SK-N-SH (cell line): ENCODE measurements around the gene CHEK2.

Experiments
- EP300 ChIP-seq, 2 experiments: IDR thresholded peaks; 2 replicates each; pipeline versions ENCODE4 v1.4.0 to v1.6.1; 2012; ENCODE audit warnings: borderline replicate concordance in 1 of 2, low read depth in 1 of 2, low read length in 1 of 2
- MXI1 ChIP-seq: IDR thresholded peaks from 2 replicates; pipeline ENCODE4 v1.6.1; 2012; ENCODE audit warnings: mild to moderate bottlenecking, low read depth, low read length, improper control_type of control experiment
- POLR2AphosphoS5 ChIP-seq: IDR thresholded peaks from 2 replicates; pipeline ENCODE4 v1.6.1; 2012; ENCODE audit warnings: low read depth, low read length
- RAD21 ChIP-seq: IDR thresholded peaks from 2 replicates; pipeline ENCODE4 v1.6.1; 2012; ENCODE audit warnings: mild to moderate bottlenecking, low read length
- SIN3A ChIP-seq: IDR thresholded peaks from 2 replicates; pipeline ENCODE4 v1.6.1; 2012; ENCODE audit warnings: low read depth, mild to moderate bottlenecking, low read length, moderate library complexity, borderline replicate concordance
- TEAD4 ChIP-seq: IDR thresholded peaks from 2 replicates; pipeline ENCODE4 v1.4.0; 2012; ENCODE audit warnings: mild to moderate bottlenecking, borderline replicate concordance; ENCODE audit not compliant: insufficient read depth
- TF ChIP-seq, protein P1 (sequence below): IDR thresholded peaks from 2 replicates; pipeline ENCODE4 v1.6.1; 2012; ENCODE audit warnings: mild to moderate bottlenecking, low read depth, low read length, moderate library complexity
- TF ChIP-seq, protein P2 (sequence below): fragments of 200-600 bp; sonication (generic); IDR thresholded peaks from 2 replicates; pipeline ENCODE4 v1.6.1; 2017; ENCODE audit warnings: antibody characterized with exemption, mild to moderate bottlenecking, moderate library complexity
- TF ChIP-seq, protein P3 (sequence below): IDR thresholded peaks from 2 replicates; pipeline ENCODE4 v1.4.0; 2012; ENCODE audit warnings: low read depth, borderline replicate concordance

DNA sequence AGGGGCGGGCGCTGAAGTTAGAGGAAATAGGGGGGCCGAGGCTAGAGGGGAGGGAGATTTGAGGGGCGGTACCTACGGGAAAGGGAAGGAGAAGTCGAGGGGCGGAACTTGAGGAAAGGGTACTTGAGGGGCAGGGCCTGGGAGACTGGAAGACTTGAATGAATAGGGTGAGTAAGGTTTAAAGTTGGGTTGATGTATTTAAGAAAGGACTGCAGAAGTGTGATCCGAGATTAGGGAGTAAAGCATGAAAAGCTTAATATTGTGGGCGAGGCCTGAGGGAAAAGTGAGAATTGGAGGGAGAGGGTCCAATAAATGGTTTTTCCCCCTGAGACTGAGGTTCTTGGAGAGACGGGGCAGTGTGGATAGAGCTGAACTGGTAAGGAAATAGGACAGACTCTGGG is 942 bp upstream of the CHEK2 start:
- TF ChIP-seq, protein P1, sequence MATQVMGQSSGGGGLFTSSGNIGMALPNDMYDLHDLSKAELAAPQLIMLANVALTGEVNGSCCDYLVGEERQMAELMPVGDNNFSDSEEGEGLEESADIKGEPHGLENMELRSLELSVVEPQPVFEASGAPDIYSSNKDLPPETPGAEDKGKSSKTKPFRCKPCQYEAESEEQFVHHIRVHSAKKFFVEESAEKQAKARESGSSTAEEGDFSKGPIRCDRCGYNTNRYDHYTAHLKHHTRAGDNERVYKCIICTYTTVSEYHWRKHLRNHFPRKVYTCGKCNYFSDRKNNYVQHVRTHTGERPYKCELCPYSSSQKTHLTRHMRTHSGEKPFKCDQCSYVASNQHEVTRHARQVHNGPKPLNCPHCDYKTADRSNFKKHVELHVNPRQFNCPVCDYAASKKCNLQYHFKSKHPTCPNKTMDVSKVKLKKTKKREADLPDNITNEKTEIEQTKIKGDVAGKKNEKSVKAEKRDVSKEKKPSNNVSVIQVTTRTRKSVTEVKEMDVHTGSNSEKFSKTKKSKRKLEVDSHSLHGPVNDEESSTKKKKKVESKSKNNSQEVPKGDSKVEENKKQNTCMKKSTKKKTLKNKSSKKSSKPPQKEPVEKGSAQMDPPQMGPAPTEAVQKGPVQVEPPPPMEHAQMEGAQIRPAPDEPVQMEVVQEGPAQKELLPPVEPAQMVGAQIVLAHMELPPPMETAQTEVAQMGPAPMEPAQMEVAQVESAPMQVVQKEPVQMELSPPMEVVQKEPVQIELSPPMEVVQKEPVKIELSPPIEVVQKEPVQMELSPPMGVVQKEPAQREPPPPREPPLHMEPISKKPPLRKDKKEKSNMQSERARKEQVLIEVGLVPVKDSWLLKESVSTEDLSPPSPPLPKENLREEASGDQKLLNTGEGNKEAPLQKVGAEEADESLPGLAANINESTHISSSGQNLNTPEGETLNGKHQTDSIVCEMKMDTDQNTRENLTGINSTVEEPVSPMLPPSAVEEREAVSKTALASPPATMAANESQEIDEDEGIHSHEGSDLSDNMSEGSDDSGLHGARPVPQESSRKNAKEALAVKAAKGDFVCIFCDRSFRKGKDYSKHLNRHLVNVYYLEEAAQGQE = no peak
- TF ChIP-seq EP300 (IDR thresholded peaks at IDR 0.05; ENCODE audit: borderline replicate concordance in 1 of 2, low read depth in 1 of 2, low read length in 1 of 2) = no peak
- TF ChIP-seq, protein P2, sequence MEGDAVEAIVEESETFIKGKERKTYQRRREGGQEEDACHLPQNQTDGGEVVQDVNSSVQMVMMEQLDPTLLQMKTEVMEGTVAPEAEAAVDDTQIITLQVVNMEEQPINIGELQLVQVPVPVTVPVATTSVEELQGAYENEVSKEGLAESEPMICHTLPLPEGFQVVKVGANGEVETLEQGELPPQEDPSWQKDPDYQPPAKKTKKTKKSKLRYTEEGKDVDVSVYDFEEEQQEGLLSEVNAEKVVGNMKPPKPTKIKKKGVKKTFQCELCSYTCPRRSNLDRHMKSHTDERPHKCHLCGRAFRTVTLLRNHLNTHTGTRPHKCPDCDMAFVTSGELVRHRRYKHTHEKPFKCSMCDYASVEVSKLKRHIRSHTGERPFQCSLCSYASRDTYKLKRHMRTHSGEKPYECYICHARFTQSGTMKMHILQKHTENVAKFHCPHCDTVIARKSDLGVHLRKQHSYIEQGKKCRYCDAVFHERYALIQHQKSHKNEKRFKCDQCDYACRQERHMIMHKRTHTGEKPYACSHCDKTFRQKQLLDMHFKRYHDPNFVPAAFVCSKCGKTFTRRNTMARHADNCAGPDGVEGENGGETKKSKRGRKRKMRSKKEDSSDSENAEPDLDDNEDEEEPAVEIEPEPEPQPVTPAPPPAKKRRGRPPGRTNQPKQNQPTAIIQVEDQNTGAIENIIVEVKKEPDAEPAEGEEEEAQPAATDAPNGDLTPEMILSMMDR = no peak
- TF ChIP-seq SIN3A = peak; percentile 68; the same call in 1 of the 2 replicates
- TF ChIP-seq RAD21 = no peak
- TF ChIP-seq POLR2AphosphoS5 = no peak
- TF ChIP-seq, protein P3, sequence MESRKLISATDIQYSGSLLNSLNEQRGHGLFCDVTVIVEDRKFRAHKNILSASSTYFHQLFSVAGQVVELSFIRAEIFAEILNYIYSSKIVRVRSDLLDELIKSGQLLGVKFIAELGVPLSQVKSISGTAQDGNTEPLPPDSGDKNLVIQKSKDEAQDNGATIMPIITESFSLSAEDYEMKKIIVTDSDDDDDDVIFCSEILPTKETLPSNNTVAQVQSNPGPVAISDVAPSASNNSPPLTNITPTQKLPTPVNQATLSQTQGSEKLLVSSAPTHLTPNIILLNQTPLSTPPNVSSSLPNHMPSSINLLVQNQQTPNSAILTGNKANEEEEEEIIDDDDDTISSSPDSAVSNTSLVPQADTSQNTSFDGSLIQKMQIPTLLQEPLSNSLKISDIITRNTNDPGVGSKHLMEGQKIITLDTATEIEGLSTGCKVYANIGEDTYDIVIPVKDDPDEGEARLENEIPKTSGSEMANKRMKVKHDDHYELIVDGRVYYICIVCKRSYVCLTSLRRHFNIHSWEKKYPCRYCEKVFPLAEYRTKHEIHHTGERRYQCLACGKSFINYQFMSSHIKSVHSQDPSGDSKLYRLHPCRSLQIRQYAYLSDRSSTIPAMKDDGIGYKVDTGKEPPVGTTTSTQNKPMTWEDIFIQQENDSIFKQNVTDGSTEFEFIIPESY = no peak
- no peak for TF ChIP-seq MXI1
- no peak for TF ChIP-seq TEAD4
